Measurements from ENCODE around the gene GORASP2.

Gene GORASP2

GRCh38 chr2:170924969-170925368, 4.1 kb upstream of the GORASP2 start:
- peak; percentile 15 for DNase-seq

- DNase-seq, result no peak
Observed at GRCh38 chr2:170925923-170926322, 3.1 kb upstream of the GORASP2 start.

- DNase-seq, result no peak
Observed at GRCh38 chr2:170926743-170927297, 2.2 kb upstream of the GORASP2 start.

GRCh38 chr2:170928036-170928823, 823 bp upstream of the GORASP2 start:
- DNase-seq, result peak; percentile 2

GRCh38 chr2:170929686-170930050, 615 bp downstream of the GORASP2 start:
- peak; percentile 49 for DNase-seq

- DNase-seq, result peak; percentile 80
Observed at GRCh38 chr2:170930131-170930990, 1.3 kb downstream of the GORASP2 start.

GRCh38 chr2:170930991-170931266, 1.9 kb downstream of the GORASP2 start:
- DNase-seq, result no peak

- DNase-seq, result no peak
Observed at GRCh38 chr2:170932166-170932565, 3.1 kb downstream of the GORASP2 start.

GRCh38 chr2:170932948-170933347, 3.9 kb downstream of the GORASP2 start:
- DNase-seq, result no peak

- no peak for DNase-seq
Observed at GRCh38 chr2:170937709-170938379, 8.8 kb downstream of the GORASP2 start.

- no peak for DNase-seq
Observed at GRCh38 chr2:170940066-170940465, 11.0 kb downstream of the GORASP2 start.

- DNase-seq, result no peak
Observed at GRCh38 chr2:170942615-170943014, 13.6 kb downstream of the GORASP2 start.

- no peak for DNase-seq
Observed at GRCh38 chr2:170943041-170943440, 14.0 kb downstream of the GORASP2 start.

- DNase-seq, result no peak
Observed at GRCh38 chr2:170943596-170943995, 14.5 kb downstream of the GORASP2 start.

GRCh38 chr2:170944545-170944944, 15.5 kb downstream of the GORASP2 start:
- DNase-seq, result no peak

GRCh38 chr2:170949415-170949814, 20.4 kb downstream of the GORASP2 start:
- DNase-seq, result no peak

- DNase-seq, result no peak
Observed at GRCh38 chr2:170950221-170950761, 21.2 kb downstream of the GORASP2 start.

GRCh38 chr2:170953941-170954340, 24.9 kb downstream of the GORASP2 start:
- DNase-seq, result no peak

GRCh38 chr2:170963386-170963785, 34.3 kb downstream of the GORASP2 start:
- DNase-seq, result no peak

GRCh38 chr2:170965446-170966225, 36.6 kb downstream of the GORASP2 start:
- no peak for DNase-seq

GRCh38 chr2:170966648-170967396, 37.8 kb downstream of the GORASP2 start:
- no peak for DNase-seq

- no peak for DNase-seq
Observed at GRCh38 chr2:170967553-170967952, 38.5 kb downstream of the GORASP2 start.
